A549 (cell line): ENCODE results near the gene PNPLA1. TPM values are rescaled to one million over a fixed set of nuclear protein-coding genes. Genes with fewer than 3 reads are reported as not detected.

Experiments used
- ATAC-seq, 2 experiments: fragments of 200-7000 bp in 1 of 2; fragments of >200 bp in 1 of 2; cut with Nextera tagmentation in 1 of 2; cut with Tn5 transposase in 1 of 2; 3 replicates each; pipeline versions ENCODE4 v1.8.0 to v1.9.1; 2018 to 2020; ENCODE audit warnings: mild to moderate bottlenecking in 1 of 2, moderate library complexity in 1 of 2
- CTCF ChIA-PET: fragments of 300-600 bp; sonication (Branson Sonifier 250); formaldehyde crosslinking; extraction: SDS; loops from one replicate; lab custom pipeline; 2021; ENCODE audit warnings: antibody characterized with exemption, inconsistent platforms; lab: Yijun Ruan, JAX
- POLR2A ChIA-PET: fragments of 350-600 bp; formaldehyde crosslinking; extraction: SDS; loops from one replicate; lab custom pipeline; 2021; ENCODE audit warnings: antibody characterized with exemption, inconsistent platforms; lab: Yijun Ruan, JAX
- DNase-seq, 2 experiments: peaks; one replicate each; pipeline versions ENCODE4 v3.0.0 to v3.0.0-alpha.2; 2011 to 2016; ENCODE audit warnings: low read depth in 1 of 2, low spot score in 1 of 2
- FAIRE-seq: peaks from 2 replicates; lab custom pipeline; 2011; peaks lifted over from hg19 to GRCh38; lab: Jason Lieb, UNC
- H3K27ac ChIP-seq, 2 experiments: fragments of >200 bp; sonication (Bioruptor Twin); formaldehyde crosslinking; 3 replicates each; pipeline ENCODE4 v1.5.1; 2016 to 2017
- H3K4me1 ChIP-seq: fragments of >200 bp; sonication (Bioruptor Twin); formaldehyde crosslinking; 3 replicates; pipeline ENCODE4 v1.6.1; 2016
- H3K4me2 ChIP-seq: fragments of >200 bp; sonication (Bioruptor Twin); formaldehyde crosslinking; 3 replicates; pipeline ENCODE4 v1.6.1; 2016
- H3K4me3 ChIP-seq: fragments of >200 bp; sonication (Bioruptor Twin); formaldehyde crosslinking; 3 replicates; pipeline ENCODE4 v1.5.1; 2016
- H3K9me3 ChIP-seq: fragments of >200 bp; sonication (Bioruptor Twin); formaldehyde crosslinking; 3 replicates; pipeline ENCODE4 v1.6.1; 2016
- ATOH8 ChIP-seq: fragments of 250-450 bp; sonication (Bioruptor Pico); IDR thresholded peaks from 2 replicates; pipeline ENCODE4 v1.5.0; 2020; ENCODE audit warnings: low read depth, mild to moderate bottlenecking, moderate library complexity
- BCL3 ChIP-seq: fragments of >200 bp; sonication (Bioruptor Twin); formaldehyde crosslinking; IDR thresholded peaks from 3 replicates; pipeline ENCODE4 v1.6.1; 2016
- BHLHE40 ChIP-seq: IDR thresholded peaks from 2 replicates; pipeline ENCODE4 v1.6.1; 2012; ENCODE audit warnings: low read depth, low read length, inconsistent platforms
- CBX2 ChIP-seq: fragments of 200-600 bp; sonication (generic); IDR thresholded peaks from 2 replicates; pipeline ENCODE4 v1.6.1; 2016; ENCODE audit warnings: low read depth, mild to moderate bottlenecking, borderline replicate concordance
- CHD2 ChIP-seq: fragments of 150-350 bp; IDR thresholded peaks from 2 replicates; pipeline ENCODE4 v1.6.1; 2014; ENCODE audit warnings: low read length; ENCODE audit not compliant: partially characterized antibody
- CHD4 ChIP-seq: fragments of 200-600 bp; sonication (generic); IDR thresholded peaks from 2 replicates; pipeline ENCODE4 v1.6.1; 2016; ENCODE audit warnings: antibody characterized with exemption, mild to moderate bottlenecking, borderline replicate concordance
- EHF ChIP-seq: fragments of 250-450 bp; sonication (Bioruptor Pico); IDR thresholded peaks from 2 replicates; pipeline ENCODE4 v1.5.0; 2020; ENCODE audit warnings: mild to moderate bottlenecking
- EP300 ChIP-seq, 2 experiments: fragments of >200 bp; sonication (Bioruptor Twin); formaldehyde crosslinking; IDR thresholded peaks; 2 replicates in 1 of 2; 3 replicates in 1 of 2; pipeline ENCODE4 v1.6.1; 2016 to 2017
- ESRRA ChIP-seq: fragments of 150-350 bp; IDR thresholded peaks from 2 replicates; pipeline ENCODE4 v1.6.1; 2014; ENCODE audit warnings: mild to moderate bottlenecking, low read length, borderline replicate concordance
- FOSL2 ChIP-seq, 2 experiments: fragments of 450-650 bp in 1 of 2; fragments of >200 bp in 1 of 2; sonication (Bioruptor Twin) in 1 of 2; formaldehyde crosslinking; IDR thresholded peaks; 2 replicates each; pipeline versions ENCODE4 v1.5.0 to v1.6.1; 2016 to 2020; ENCODE audit warnings: mild to moderate bottlenecking in 1 of 2, moderate library complexity in 1 of 2
- FOXS1 ChIP-seq: fragments of 250-450 bp; sonication (Bioruptor Pico); IDR thresholded peaks from 2 replicates; pipeline ENCODE4 v1.5.0; 2020; ENCODE audit warnings: mild to moderate bottlenecking, moderate library complexity
- GATA3 ChIP-seq: IDR thresholded peaks from 2 replicates; pipeline ENCODE4 v1.6.1; 2012; ENCODE audit warnings: borderline replicate concordance
- HDAC2 ChIP-seq: fragments of 200-600 bp; sonication (generic); IDR thresholded peaks from 2 replicates; pipeline ENCODE4 v1.6.1; 2016
- HES2 ChIP-seq: fragments of >200 bp; sonication (Bioruptor Twin); formaldehyde crosslinking; IDR thresholded peaks from 2 replicates; pipeline ENCODE4 v1.6.1; 2016
- HOXA7 ChIP-seq: fragments of 250-450 bp; sonication (Bioruptor Pico); IDR thresholded peaks from 2 replicates; pipeline ENCODE4 v1.5.0; 2020; ENCODE audit warnings: mild to moderate bottlenecking, moderate library complexity
- JUNB ChIP-seq: fragments of >200 bp; sonication (Bioruptor Twin); formaldehyde crosslinking; IDR thresholded peaks from 2 replicates; pipeline ENCODE4 v1.6.1; 2016
- KDM5A ChIP-seq: fragments of 200-600 bp; sonication (generic); IDR thresholded peaks from 2 replicates; pipeline ENCODE4 v1.6.1; 2016; ENCODE audit warnings: antibody characterized with exemption, mild to moderate bottlenecking
- MAFK ChIP-seq: fragments of 450-650 bp; IDR thresholded peaks from 2 replicates; pipeline ENCODE4 v1.6.1; 2014; ENCODE audit not compliant: partially characterized antibody
- NFE2L2 ChIP-seq: fragments of 150-350 bp; conservative IDR thresholded peaks from 2 replicates; pipeline ENCODE4 v1.6.1; 2014; ENCODE audit warnings: low read length
- NPAS2 ChIP-seq: fragments of 250-450 bp; sonication (Bioruptor Pico); IDR thresholded peaks from 2 replicates; pipeline ENCODE4 v1.8.0; 2022; ENCODE audit warnings: mild to moderate bottlenecking, moderate library complexity, borderline replicate concordance
- PHF8 ChIP-seq: fragments of 200-600 bp; sonication (generic); IDR thresholded peaks from 2 replicates; pipeline ENCODE4 v1.6.1; 2016; ENCODE audit warnings: low read depth, mild to moderate bottlenecking, antibody characterized with exemption, moderate library complexity, borderline replicate concordance
- POLR2A ChIP-seq: IDR thresholded peaks from 2 replicates; pipeline ENCODE4 v1.6.1; 2012; ENCODE audit warnings: mild to moderate bottlenecking, low read length
- POLR2AphosphoS2 ChIP-seq: conservative IDR thresholded peaks from 2 replicates; pipeline ENCODE4 v1.6.1; 2012; ENCODE audit warnings: low read length, improper control_type of control experiment, inconsistent platforms
- RARB ChIP-seq: fragments of 250-450 bp; sonication (Bioruptor Pico); IDR thresholded peaks from 2 replicates; pipeline ENCODE4 v1.8.0; 2021; ENCODE audit warnings: mild to moderate bottlenecking, moderate library complexity
- REST ChIP-seq: fragments of 200-600 bp; sonication (generic); IDR thresholded peaks from 2 replicates; pipeline ENCODE4 v1.6.1; 2016; ENCODE audit warnings: antibody characterized with exemption, mild to moderate bottlenecking, moderate library complexity
- SMC3 ChIP-seq: fragments of >200 bp; sonication (Bioruptor Twin); formaldehyde crosslinking; IDR thresholded peaks from 3 replicates; pipeline ENCODE4 v1.6.1; 2018; ENCODE audit warnings: inconsistent platforms
- TP53 ChIP-seq: fragments of 250-450 bp; sonication (Bioruptor Pico); IDR thresholded peaks from 2 replicates; pipeline ENCODE4 v1.5.0; 2021; ENCODE audit warnings: mild to moderate bottlenecking, moderate library complexity
- ZC3H11A ChIP-seq: fragments of 450-650 bp; IDR thresholded peaks from 2 replicates; pipeline ENCODE4 v1.6.1; 2014; ENCODE audit warnings: antibody characterized with exemption, mild to moderate bottlenecking
- ZNF302 ChIP-seq: fragments of 250-450 bp; sonication (Bioruptor Pico); IDR thresholded peaks from 2 replicates; pipeline ENCODE4 v1.9.0; 2021; ENCODE audit warnings: inconsistent platforms, mild to moderate bottlenecking, moderate library complexity
- WGBS: methylation state at CpG from one replicate; pipeline ENCODE4 v1.1.6; 2017; ENCODE audit errors: missing lambda C conversion rate; 5-methylcytosine and 5-hydroxymethylcytosine counted together
- polyA plus RNA-seq, 4 experiments: library from polyadenylated mRNA; depleted of rRNA in 3 of 4; stranded (reverse); fragments of >200 nt; fragmentation: RNase III in 1 of 4; extraction: RNeasy Plus Mini Kit Qiagen cat#74134 plus additional on column Dnase treatment in 1 of 4; gene quantifications; 2 replicates in 3 of 4; 3 replicates in 1 of 4; pipeline ENCODE4 v1.2.3, GENCODE V29; 2011 to 2017

Gene PNPLA1
- polyA plus RNA-seq, 2 of the 4 experiments (the other 2 are of a cell fraction): 0.09 TPM; not detected in 1

- CTCF ChIA-PET: interaction anchor here (3.9 kb wide), 1 partner anchor 11 kb away, joined by 16 read pairs; no protein-coding TSS in a partner anchor
- no peak overlapping the region for H3K4me3 ChIP-seq
- DNase-seq: no peak
- TF ChIP-seq FOXS1 (CRISPR knock-in tag) (no peak), NPAS2 (CRISPR knock-in tag) (no peak), FOSL2 (IDR thresholded peaks at IDR 0.05) (no peak), FOSL2 (CRISPR knock-in tag; IDR thresholded peaks at IDR 0.05) (no peak), NFE2L2 (no peak), BCL3 (no peak), MAFK (no peak), RARB (CRISPR knock-in tag) (no peak)
- TF ChIP-seq, all 56 proteins: peak for 0
- WGBS: 73% methylated on average over 9 of the region's 14 CpGs
- no peaks in the 10 kb centered on the region for H3K9me3 ChIP-seq
- H3K27ac ChIP-seq: no peak overlapping the region
- H3K4me2 ChIP-seq: no peak overlapping the region
- FAIRE-seq: no peak
- ATAC-seq: no peak
- no peaks in the 10 kb centered on the region for H3K4me1 ChIP-seq
- POLR2A ChIA-PET: no interaction called here
These were observed 60.5 kb downstream of the PNPLA1 start for GRCh38 chr6:36330366-36330765.

GRCh38 chr6:36331381-36331780, 61.5 kb downstream of the PNPLA1 start:
- no peak overlapping the region for H3K27ac ChIP-seq
- H3K4me1 ChIP-seq: no peaks in the 10 kb centered on the region
- no peak overlapping the region for H3K4me2 ChIP-seq
- ChIA-PET CTCF (interaction anchor here (3.9 kb wide), 1 partner anchor 10 kb away, joined by 16 read pairs; no protein-coding TSS in a partner anchor), POLR2A (no interaction called here)
- no peak for ATAC-seq
- H3K4me3 ChIP-seq: no peak overlapping the region
- WGBS: 79% methylated on average over 6 of the region's 6 CpGs
- no peak for TF ChIP-seq POLR2A
- no peak for TF ChIP-seq EHF
- TF ChIP-seq REST: no peak
- TF ChIP-seq CHD4: no peak
- TF ChIP-seq HOXA7 (CRISPR knock-in tag): no peak
- no peak for TF ChIP-seq CHD2
- no peak for TF ChIP-seq ZC3H11A
- TF ChIP-seq POLR2AphosphoS2: no peak
- FAIRE-seq: no peak
- no peaks in the 10 kb centered on the region for H3K9me3 ChIP-seq
- DNase-seq: no peak

GRCh38 chr6:36333171-36333895, 63.5 kb downstream of the PNPLA1 start:
- ChIA-PET CTCF (interaction anchor here (1.0 to 2.1 kb wide), 3 partner anchors 8 to 31 kb away, joined by 4 to 7 read pairs (median 5); no protein-coding TSS in a partner anchor), POLR2A (no interaction called here)
- no peaks in the 10 kb centered on the region for H3K4me1 ChIP-seq
- H3K4me3 ChIP-seq: no peak overlapping the region
- H3K9me3 ChIP-seq: no peaks in the 10 kb centered on the region
- no peak for FAIRE-seq
- 58% methylated on average over 8 of the region's 8 CpGs for WGBS
- no peak for DNase-seq
- H3K4me2 ChIP-seq: no peak overlapping the region
- no peak for ATAC-seq
- H3K27ac ChIP-seq: no peak overlapping the region
- TF ChIP-seq KDM5A (no peak), GATA3 (no peak), SMC3 (no peak), PHF8 (no peak), NFE2L2 (no peak), HES2 (no peak), ZNF302 (CRISPR knock-in tag) (no peak), ESRRA (no peak), TP53 (CRISPR knock-in tag) (no peak), ATOH8 (no peak), NPAS2 (CRISPR knock-in tag) (no peak), MAFK (no peak), HDAC2 (no peak), EP300 (IDR thresholded peaks at IDR 0.05) (no peak), JUNB (no peak), HOXA7 (CRISPR knock-in tag) (no peak), CBX2 (no peak), POLR2A (no peak), RARB (CRISPR knock-in tag) (no peak), BHLHE40 (no peak)
